Brain microvascular endothelial cell (primary cell): ENCODE data around the gene CLASP2.

Source experiments
- DNase-seq: peaks from one replicate; pipeline ENCODE4 v3.0.0-alpha.2; 2020
- H3K27ac ChIP-seq: fragments of 250-450 bp; sonication (Bioruptor Pico); 2 replicates; pipeline ENCODE4 v1.5.1; 2020; ENCODE audit warnings: mild to moderate bottlenecking, moderate library complexity
- H3K27me3 ChIP-seq: fragments of 250-450 bp; sonication (Bioruptor Pico); replicated peaks from 2 replicates; pipeline ENCODE4 v1.5.1; 2020; ENCODE audit warnings: mild to moderate bottlenecking
- H3K36me3 ChIP-seq: fragments of 250-450 bp; sonication (Bioruptor Pico); replicated peaks from 2 replicates; pipeline ENCODE4 v1.5.1; 2020; ENCODE audit warnings: mild to moderate bottlenecking
- H3K4me3 ChIP-seq: 2 replicates; pipeline ENCODE4 v1.5.1; 2011; ENCODE audit warnings: low read depth, mild to moderate bottlenecking, control low read depth, low read length, moderate library complexity
- in situ Hi-C: cut with HindIII; loops from 2 replicates; pipeline ENCODE4 v1.10.0; 2017; ENCODE audit warnings: low sequenced_read_pairs, low pct_ligation_motif_present
- TF ChIP-seq, protein P1 (sequence below): IDR thresholded peaks from 2 replicates; pipeline ENCODE4 v1.5.1; 2011; ENCODE audit warnings: low read depth, mild to moderate bottlenecking, moderate library complexity, low read length, control low read depth, inconsistent platforms; ENCODE audit errors: missing control alignments

CLASP2 gene

DNA sequence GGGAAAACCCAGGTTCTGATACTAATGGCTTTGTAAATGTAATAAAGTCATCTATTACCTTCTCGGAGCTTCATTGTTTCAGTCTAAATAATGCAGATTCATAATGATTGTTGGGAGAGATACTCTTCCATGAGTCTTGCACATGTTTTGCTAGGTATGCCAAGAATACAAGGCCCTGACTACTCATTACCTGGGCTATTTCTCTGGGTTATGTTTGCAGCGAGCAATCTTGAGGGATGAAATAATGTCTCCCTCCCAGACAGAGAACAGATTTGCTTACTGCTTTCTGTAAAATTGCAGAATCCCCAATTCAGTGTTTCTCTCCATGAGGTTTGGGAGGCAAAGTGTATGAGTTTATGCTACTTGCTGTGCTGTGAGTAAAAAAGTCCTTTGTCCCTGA is 6.2 kb upstream of the CLASP2 start:
- Histone ChIP-seq H3K27ac (no peak overlapping the region), H3K36me3 (no peaks in the 10 kb centered on the region), H3K4me3 (no peak overlapping the region), H3K27me3 (no peaks in the 10 kb centered on the region)
- TF ChIP-seq, protein P1, sequence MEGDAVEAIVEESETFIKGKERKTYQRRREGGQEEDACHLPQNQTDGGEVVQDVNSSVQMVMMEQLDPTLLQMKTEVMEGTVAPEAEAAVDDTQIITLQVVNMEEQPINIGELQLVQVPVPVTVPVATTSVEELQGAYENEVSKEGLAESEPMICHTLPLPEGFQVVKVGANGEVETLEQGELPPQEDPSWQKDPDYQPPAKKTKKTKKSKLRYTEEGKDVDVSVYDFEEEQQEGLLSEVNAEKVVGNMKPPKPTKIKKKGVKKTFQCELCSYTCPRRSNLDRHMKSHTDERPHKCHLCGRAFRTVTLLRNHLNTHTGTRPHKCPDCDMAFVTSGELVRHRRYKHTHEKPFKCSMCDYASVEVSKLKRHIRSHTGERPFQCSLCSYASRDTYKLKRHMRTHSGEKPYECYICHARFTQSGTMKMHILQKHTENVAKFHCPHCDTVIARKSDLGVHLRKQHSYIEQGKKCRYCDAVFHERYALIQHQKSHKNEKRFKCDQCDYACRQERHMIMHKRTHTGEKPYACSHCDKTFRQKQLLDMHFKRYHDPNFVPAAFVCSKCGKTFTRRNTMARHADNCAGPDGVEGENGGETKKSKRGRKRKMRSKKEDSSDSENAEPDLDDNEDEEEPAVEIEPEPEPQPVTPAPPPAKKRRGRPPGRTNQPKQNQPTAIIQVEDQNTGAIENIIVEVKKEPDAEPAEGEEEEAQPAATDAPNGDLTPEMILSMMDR: no peak
- in situ Hi-C loops: no loop called here
- no peak for DNase-seq

DNA sequence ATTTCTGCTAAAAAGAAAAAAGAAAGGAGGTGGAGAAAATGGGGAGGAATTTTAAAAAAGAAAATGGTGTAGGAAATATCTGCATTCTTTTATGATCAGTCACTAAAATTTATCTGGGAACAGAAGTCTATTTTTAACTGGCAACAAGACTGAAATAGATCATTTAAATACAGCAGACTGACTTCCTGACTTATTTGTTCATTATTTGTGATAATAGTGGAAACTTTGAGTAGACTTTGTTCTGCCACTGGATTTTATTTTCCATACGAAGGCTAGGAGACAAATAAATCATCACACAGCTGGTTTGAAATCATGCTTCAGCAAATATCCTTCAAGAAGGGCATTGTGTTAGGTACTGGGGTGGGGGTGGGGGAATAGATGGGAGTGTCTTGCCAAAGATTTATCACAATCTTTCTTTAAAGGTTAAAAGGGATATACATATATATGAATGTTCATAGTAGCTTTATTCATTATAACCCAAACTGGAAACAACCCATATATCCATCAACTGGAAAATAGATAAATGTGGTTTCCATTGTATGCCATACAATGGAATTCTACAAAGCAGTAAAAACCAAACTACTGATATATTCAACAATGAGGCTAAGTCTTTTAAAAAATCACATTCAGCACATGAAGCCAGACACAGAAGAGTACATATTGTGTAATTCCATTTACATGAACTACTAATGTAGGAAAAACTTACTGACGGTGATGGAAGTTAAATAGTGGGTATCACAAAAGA is 4.7 kb upstream of the CLASP2 start:
- no peak for DNase-seq
- Histone ChIP-seq H3K27ac (peak overlapping the region; percentile 77), H3K4me3 (no peak overlapping the region), H3K36me3 (no peaks in the 10 kb centered on the region), H3K27me3 (no peaks in the 10 kb centered on the region)
- TF ChIP-seq, protein P1: no peak
- in situ Hi-C loops: no loop called here

DNA sequence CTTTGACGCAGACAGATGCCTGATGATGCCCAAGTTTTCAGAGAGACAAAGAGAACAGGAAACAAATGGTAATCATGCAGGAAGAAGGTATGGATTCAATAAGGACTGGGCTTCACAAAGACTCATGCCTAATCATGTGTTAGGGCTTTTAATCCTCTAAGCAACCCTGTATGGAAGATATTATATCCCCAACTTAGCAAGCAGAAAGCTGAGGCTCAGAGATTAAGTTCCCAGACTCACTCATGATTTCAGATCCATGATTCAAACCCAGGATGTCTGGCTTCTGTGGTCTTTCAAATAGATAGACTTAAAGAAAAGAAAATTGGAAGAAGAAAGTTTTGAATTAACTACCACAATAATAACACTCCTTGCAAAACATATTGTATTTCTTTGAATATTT is 4.1 kb upstream of the CLASP2 start:
- TF ChIP-seq, protein P1: no peak
- peak; percentile 25 for DNase-seq
- no peaks in the 10 kb centered on the region for H3K36me3 ChIP-seq
- no peak overlapping the region for H3K4me3 ChIP-seq
- no peaks in the 10 kb centered on the region for H3K27me3 ChIP-seq
- in situ Hi-C loops: no loop called here
- H3K27ac ChIP-seq: peak overlapping the region; percentile 77

DNA sequence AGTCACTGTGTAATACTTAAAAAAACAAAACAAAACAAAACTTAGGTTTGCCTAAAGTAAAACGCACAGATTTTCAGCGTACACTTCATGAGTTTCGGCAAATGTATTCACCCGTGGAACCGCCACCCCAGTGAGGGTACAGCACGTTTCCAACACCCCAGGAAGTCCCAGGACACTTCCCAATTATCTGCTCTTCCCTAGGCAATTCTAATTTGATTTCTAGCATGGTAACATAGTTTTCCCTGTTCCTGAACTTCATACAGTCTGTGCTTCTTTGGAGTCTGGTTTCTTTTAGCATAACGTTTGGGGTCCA is 497 bp upstream of the CLASP2 start:
- Histone ChIP-seq H3K27ac (peak overlapping the region; percentile 90), H3K36me3 (no peaks in the 10 kb centered on the region), H3K4me3 (peak overlapping the region; percentile 79), H3K27me3 (no peaks in the 10 kb centered on the region)
- TF ChIP-seq, protein P1: no peak
- no peak for DNase-seq
- in situ Hi-C loops: no loop called here

DNA sequence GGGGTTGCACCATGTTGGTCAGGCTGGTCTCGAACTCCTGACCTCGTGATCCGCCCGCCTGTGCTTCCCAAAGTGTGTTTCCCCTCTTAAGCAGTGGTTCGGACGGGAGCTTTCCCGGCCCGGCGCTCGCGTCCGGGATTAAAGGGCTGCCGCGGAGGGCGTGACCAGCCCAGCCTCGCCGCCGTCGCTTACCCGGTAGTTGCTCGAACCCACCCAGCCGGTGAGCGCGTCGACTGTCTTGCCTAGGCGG is 513 bp downstream of the CLASP2 start:
- Histone ChIP-seq H3K27ac (peak overlapping the region; percentile 90), H3K27me3 (no peaks in the 10 kb centered on the region), H3K4me3 (peak overlapping the region; percentile 79), H3K36me3 (no peaks in the 10 kb centered on the region)
- in situ Hi-C loops: no loop called here
- peak; percentile 29 for DNase-seq
- TF ChIP-seq, protein P1: no peak

DNA sequence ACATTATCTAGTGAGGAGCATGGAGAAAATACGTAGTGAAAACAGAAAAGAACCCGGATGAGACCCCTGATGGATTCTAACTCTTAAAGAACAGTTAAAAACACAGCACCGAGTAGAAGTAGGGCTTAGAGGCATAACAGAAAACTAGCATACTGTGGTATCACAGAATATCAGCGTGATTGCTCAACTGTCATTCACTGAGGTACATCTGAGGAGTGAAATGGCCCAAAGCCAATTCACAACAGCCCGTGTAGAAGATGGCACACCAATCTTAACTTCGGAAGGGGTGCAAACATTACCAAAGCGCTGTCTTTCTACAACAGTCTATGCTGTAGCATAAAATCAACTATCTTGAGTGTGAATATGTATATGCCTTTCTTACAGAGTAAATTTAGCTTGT is 1.8 kb downstream of the CLASP2 start:
- DNase-seq: no peak
- H3K36me3 ChIP-seq: no peaks in the 10 kb centered on the region
- in situ Hi-C loops: no loop called here
- H3K27me3 ChIP-seq: no peaks in the 10 kb centered on the region
- peak overlapping the region; percentile 79 for H3K4me3 ChIP-seq
- H3K27ac ChIP-seq: no peak overlapping the region
- TF ChIP-seq, protein P1: no peak
